OCI-LY1 (cell line): Measurements from ENCODE around the gene HMG20A.

ENCODE experiments used
- H2AFZ ChIP-seq: fragments of 200-600 bp; sonication (generic), shearing (Covaris generic); 2 replicates; pipeline ENCODE4 v1.6.0; 2014; ENCODE audit warnings: antibody characterized with exemption, mild to moderate bottlenecking, low read length
- H3F3A ChIP-seq: fragments of 200-600 bp; sonication (generic), shearing (Covaris generic); 2 replicates; pipeline ENCODE4 v1.6.0; 2014; ENCODE audit warnings: mild to moderate bottlenecking, antibody characterized with exemption, low read length, moderate library complexity; ENCODE audit not compliant: insufficient read depth
- H3K27ac ChIP-seq: fragments of 200-600 bp; sonication (generic); 2 replicates; pipeline ENCODE4 v1.5.1; 2014; ENCODE audit warnings: low read length, mixed run types, mild to moderate bottlenecking, low read depth; ENCODE audit not compliant: poor library complexity, severe bottlenecking
- H3K27me3 ChIP-seq: fragments of 200-600 bp; sonication (generic); 2 replicates; pipeline ENCODE4 v1.6.0; 2014; ENCODE audit warnings: antibody characterized with exemption, mild to moderate bottlenecking, low read length, moderate library complexity; ENCODE audit not compliant: insufficient read depth
- H3K36me3 ChIP-seq: fragments of 200-600 bp; sonication (generic); 2 replicates; pipeline ENCODE4 v1.6.1; 2014; ENCODE audit warnings: mild to moderate bottlenecking, antibody characterized with exemption, low read length, moderate library complexity, mixed read lengths; ENCODE audit not compliant: insufficient read depth
- H3K4me1 ChIP-seq: fragments of 200-600 bp; sonication (generic); 2 replicates; pipeline ENCODE4 v1.5.1; 2014; ENCODE audit warnings: mild to moderate bottlenecking, low read length, moderate library complexity; ENCODE audit not compliant: insufficient read depth, severe bottlenecking
- H3K4me2 ChIP-seq: fragments of 200-600 bp; sonication (generic), shearing (Covaris generic); 2 replicates; pipeline ENCODE4 v1.6.1; 2014; ENCODE audit warnings: low read length
- H3K4me3 ChIP-seq: fragments of 200-600 bp; sonication (generic); 2 replicates; pipeline ENCODE4 v1.5.1; 2014; ENCODE audit warnings: low read length, low read depth, mild to moderate bottlenecking, mixed read lengths; ENCODE audit not compliant: poor library complexity, severe bottlenecking
- H3K79me2 ChIP-seq: fragments of 200-600 bp; shearing (Covaris generic); 2 replicates; pipeline ENCODE4 v1.6.1; 2016; ENCODE audit warnings: mixed run types, low read length, mixed read lengths; ENCODE audit not compliant: insufficient read depth
- H3K9ac ChIP-seq: fragments of 200-600 bp; sonication (generic), shearing (Covaris generic); 2 replicates; pipeline ENCODE4 v1.6.1; 2014; ENCODE audit warnings: mild to moderate bottlenecking, low read length, mixed read lengths
- H3K9me2 ChIP-seq: fragments of 200-600 bp; sonication (generic), shearing (Covaris generic); 2 replicates; pipeline ENCODE4 v1.6.1; 2014; ENCODE audit warnings: low read depth, mild to moderate bottlenecking, low read length, mixed read lengths
- H3K9me3 ChIP-seq: fragments of 200-600 bp; shearing (Covaris generic); 2 replicates; pipeline ENCODE4 v1.6.1; 2014; ENCODE audit warnings: low read length, mixed read lengths
- H4K20me1 ChIP-seq: fragments of 200-600 bp; sonication (generic), shearing (Covaris generic); 2 replicates; pipeline ENCODE4 v1.6.0; 2016; ENCODE audit warnings: mild to moderate bottlenecking, low read length; ENCODE audit not compliant: insufficient read depth
- CTCF ChIP-seq: fragments of 200-600 bp; sonication (generic), shearing (Covaris generic); IDR thresholded peaks from 2 replicates; pipeline ENCODE4 v1.5.1; 2017; ENCODE audit warnings: mild to moderate bottlenecking, antibody characterized with exemption, low read length, moderate library complexity, mixed read lengths
- EZH2 ChIP-seq: fragments of 200-600 bp; sonication (generic), shearing (Covaris generic); IDR thresholded peaks from 2 replicates; pipeline ENCODE4 v1.8.0; 2017; ENCODE audit warnings: borderline replicate concordance, mixed run types, mild to moderate bottlenecking, antibody characterized with exemption, low read length, moderate library complexity, mixed read lengths

HMG20A gene

GRCh38 chr15:77421370-77421700, 647 bp downstream of the HMG20A start:
- Histone ChIP-seq H3K27ac (peak overlapping the region; percentile 75), H4K20me1 (no peaks in the 10 kb centered on the region), H3K4me2 (peak overlapping the region; percentile 72), H3K4me1 (peaks cover 42% of the 10 kb centered on the region), H3K79me2 (peaks cover 53% of the 10 kb centered on the region), H3K4me3 (peak overlapping the region; percentile 75), H3F3A (no peaks in the 10 kb centered on the region), H3K9me2 (no peaks in the 10 kb centered on the region), H2AFZ (no peak overlapping the region), H3K9ac (peak overlapping the region; percentile 77), H3K36me3 (no peaks in the 10 kb centered on the region), H3K9me3 (no peaks in the 10 kb centered on the region), H3K27me3 (no peaks in the 10 kb centered on the region)
- TF ChIP-seq EZH2 = no peak

- Histone ChIP-seq H3K4me3 (no peak overlapping the region), H2AFZ (no peak overlapping the region), H3F3A (no peaks in the 10 kb centered on the region), H3K36me3 (no peaks in the 10 kb centered on the region), H3K9me2 (no peaks in the 10 kb centered on the region), H3K4me2 (no peak overlapping the region), H3K27ac (no peak overlapping the region), H3K9ac (no peak overlapping the region), H3K9me3 (no peaks in the 10 kb centered on the region), H3K79me2 (peaks cover 87% of the 10 kb centered on the region), H3K27me3 (no peaks in the 10 kb centered on the region), H4K20me1 (no peaks in the 10 kb centered on the region), H3K4me1 (peaks cover 45% of the 10 kb centered on the region)
- TF ChIP-seq CTCF (no peak), EZH2 (no peak)
These were observed 4.4 kb downstream of the HMG20A start for GRCh38 chr15:77425104-77425503.

GRCh38 chr15:77426377-77426776, 5.7 kb downstream of the HMG20A start:
- Histone ChIP-seq H4K20me1 (no peaks in the 10 kb centered on the region), H3K27ac (no peak overlapping the region), H3K9me3 (no peaks in the 10 kb centered on the region), H3K4me1 (peaks cover 45% of the 10 kb centered on the region), H3K36me3 (no peaks in the 10 kb centered on the region), H3K9ac (no peak overlapping the region), H3K4me2 (no peak overlapping the region), H3K4me3 (no peak overlapping the region), H2AFZ (no peak overlapping the region), H3K9me2 (no peaks in the 10 kb centered on the region), H3K79me2 (peaks cover 90% of the 10 kb centered on the region), H3F3A (no peaks in the 10 kb centered on the region), H3K27me3 (no peaks in the 10 kb centered on the region)
- no peak for TF ChIP-seq EZH2
- no peak for TF ChIP-seq CTCF

GRCh38 chr15:77426871-77427270, 6.2 kb downstream of the HMG20A start:
- Histone ChIP-seq H3K9me3 (no peaks in the 10 kb centered on the region), H2AFZ (no peak overlapping the region), H3K79me2 (peaks cover 85% of the 10 kb centered on the region), H3K36me3 (no peaks in the 10 kb centered on the region), H3K4me3 (no peak overlapping the region), H3K4me1 (peaks cover 41% of the 10 kb centered on the region), H3K27ac (no peak overlapping the region), H3K9ac (no peak overlapping the region), H3K27me3 (no peaks in the 10 kb centered on the region), H3K9me2 (no peaks in the 10 kb centered on the region), H3F3A (no peaks in the 10 kb centered on the region), H4K20me1 (no peaks in the 10 kb centered on the region), H3K4me2 (no peak overlapping the region)
- no peak for TF ChIP-seq CTCF
- TF ChIP-seq EZH2 = no peak
